Measurements from ENCODE around the gene CLRN3.

- TF ChIP-seq POLR2A (IDR thresholded peaks at IDR 0.05) (no peak), CTCF (IDR thresholded peaks at IDR 0.05) (no peak)
These were observed 30.9 kb upstream of the CLRN3 start for GRCh38 chr10:127923646-127924045.
